Regular cardiac myocyte (primary cell): ENCODE data around the gene NCR1. TPM values are rescaled to one million over a fixed set of nuclear protein-coding genes. Genes with fewer than 3 reads are reported as not detected.

ENCODE experiments used
- total RNA-seq: library from RNA; depleted of rRNA; stranded (reverse); fragments of >200 nt; gene quantifications from 2 replicates; pipeline ENCODE4 v1.2.3, GENCODE V29; 2014

NCR1 gene, protein sequence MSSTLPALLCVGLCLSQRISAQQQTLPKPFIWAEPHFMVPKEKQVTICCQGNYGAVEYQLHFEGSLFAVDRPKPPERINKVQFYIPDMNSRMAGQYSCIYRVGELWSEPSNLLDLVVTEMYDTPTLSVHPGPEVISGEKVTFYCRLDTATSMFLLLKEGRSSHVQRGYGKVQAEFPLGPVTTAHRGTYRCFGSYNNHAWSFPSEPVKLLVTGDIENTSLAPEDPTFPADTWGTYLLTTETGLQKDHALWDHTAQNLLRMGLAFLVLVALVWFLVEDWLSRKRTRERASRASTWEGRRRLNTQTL
- not detected in 2 replicates for total RNA-seq

DNA sequence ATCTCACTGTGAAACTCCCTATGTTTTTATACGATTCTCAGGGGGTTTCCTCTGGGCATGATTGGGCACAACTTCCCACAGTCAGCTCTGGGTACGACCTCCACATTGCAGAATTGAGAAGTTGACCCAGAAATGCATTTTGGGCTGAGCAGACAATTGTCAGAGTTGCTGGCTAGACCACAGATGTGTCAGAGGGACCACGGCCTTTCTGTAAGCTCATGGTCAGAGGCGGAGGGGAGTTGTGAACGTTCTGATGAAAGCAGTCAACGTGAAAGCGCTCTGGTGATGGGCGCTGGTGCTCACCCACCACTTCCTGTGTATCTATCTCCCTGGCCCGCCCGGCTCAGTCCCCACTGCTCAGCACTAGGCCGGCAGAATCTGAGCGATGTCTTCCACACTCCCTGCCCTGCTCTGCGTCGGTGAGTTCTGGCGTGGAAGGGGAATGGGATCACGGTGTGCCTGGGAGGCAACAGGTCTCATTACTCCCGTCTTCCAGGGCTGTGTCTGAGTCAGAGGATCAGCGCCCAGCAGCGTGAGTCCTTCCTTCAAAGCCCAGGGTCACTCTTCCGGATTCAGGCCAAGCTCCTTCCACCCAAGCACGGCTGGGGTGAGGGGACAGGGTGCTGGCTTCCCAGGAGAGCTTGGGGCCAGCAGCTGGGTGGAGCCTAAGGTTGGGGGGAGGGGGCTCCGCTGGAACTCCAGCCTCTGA, at the start of gene NCR1:
Gene NCR1, plus strand, starts transcription at position 346 of the 709 bp plus-strand sequence. Its CDS starts 40 bp downstream, at position 386.

DNA sequence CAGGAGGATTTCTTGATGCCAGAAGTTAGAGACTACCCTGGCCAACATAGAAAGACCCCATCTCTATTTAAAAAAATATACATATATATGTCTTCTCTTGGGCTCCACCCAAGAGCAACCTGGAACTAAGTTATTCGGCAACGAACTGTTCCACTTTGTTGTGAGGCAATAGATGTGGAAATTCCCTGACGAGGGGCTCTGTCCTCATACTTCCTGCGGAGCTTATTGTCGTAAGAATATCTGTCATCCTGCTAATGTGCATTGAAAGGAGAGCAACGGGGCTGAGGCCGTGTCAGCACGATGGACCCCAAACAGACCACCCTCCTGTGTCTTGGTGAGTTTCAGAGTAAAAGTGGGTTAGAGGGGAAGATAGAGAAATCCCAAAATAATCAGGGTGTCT, 32.0 kb upstream of the NCR1 start, which contains the start of gene FCAR:
Gene FCAR, plus strand, starts transcription at position 246 of the 400 bp plus-strand sequence. Its CDS starts 55 bp downstream, at position 301.

DNA sequence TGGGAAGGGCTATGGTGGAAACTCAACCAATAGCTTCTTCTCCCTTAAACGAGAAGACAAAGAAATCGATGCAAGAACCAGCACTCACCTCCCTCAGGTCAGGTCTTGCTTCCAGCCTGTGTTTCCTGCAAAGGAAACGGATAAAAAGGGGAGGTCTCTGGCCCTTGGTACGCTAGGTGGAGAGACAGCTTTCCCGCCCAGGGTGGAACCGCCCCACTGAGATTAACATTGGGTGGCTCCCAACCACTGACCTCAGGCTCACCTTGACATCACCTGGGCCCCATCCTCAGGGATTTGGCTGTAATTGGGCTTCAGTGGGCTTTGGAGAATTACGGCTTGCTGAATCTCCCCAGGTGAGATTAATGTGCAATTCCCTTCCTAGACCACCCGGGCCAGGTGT, 41.4 kb downstream of the NCR1 start, which contains the start of gene NLRP7:
Gene NLRP7, minus strand, starts transcription at position 150 of the 400 bp plus-strand sequence.

Other genes with a start within 250 kb of the NCR1 start
- gene LILRB4, start 243.2 kb upstream of the NCR1 start, total RNA-seq, result not detected in 2 replicates
- not detected in 2 replicates for gene KIR3DL3, start 181.7 kb upstream of the NCR1 start, total RNA-seq
- gene KIR2DL3, start 167.6 kb upstream of the NCR1 start, total RNA-seq, result not detected in 2 replicates
- gene KIR2DL1, start 136.4 kb upstream of the NCR1 start, total RNA-seq, result not detected in 2 replicates
- not detected in 2 replicates for gene KIR2DL4, start 102.5 kb upstream of the NCR1 start, total RNA-seq
- gene KIR3DL1, start 89.7 kb upstream of the NCR1 start, total RNA-seq, result not detected in 2 replicates
- not detected in 2 replicates for gene KIR2DS4, start 73.5 kb upstream of the NCR1 start, total RNA-seq
- gene KIR3DL2, start 55.7 kb upstream of the NCR1 start, total RNA-seq, result not detected in 2 replicates
- not detected in 2 replicates for gene FCAR, start 31.9 kb upstream of the NCR1 start, total RNA-seq
- gene NLRP7, start 41.4 kb downstream of the NCR1 start, total RNA-seq, result not detected in 2 replicates
- 0.77 and 0.85 TPM in 2 replicates for gene NLRP2, start 60.2 kb downstream of the NCR1 start, total RNA-seq
- not detected in 2 replicates for gene GP6, start 132.1 kb downstream of the NCR1 start, total RNA-seq
- gene RDH13, start 157.0 kb downstream of the NCR1 start, total RNA-seq, result 10.0 and 11.3 TPM in 2 replicates
- 0.56 and 1.3 TPM in 2 replicates for gene EPS8L1, start 169.7 kb downstream of the NCR1 start, total RNA-seq
- 31.0 and 42.9 TPM in 2 replicates for gene PPP1R12C, start 211.5 kb downstream of the NCR1 start, total RNA-seq
- gene TNNT1, start 243.1 kb downstream of the NCR1 start, total RNA-seq, result 3.4 and 3.8 TPM in 2 replicates